WI38 (cell line): ENCODE data around the gene JMJD4.

Source experiments
- H3K4me3 ChIP-seq: 2 replicates; pipeline ENCODE4 v1.5.1; 2011; ENCODE audit warnings: low read depth, mild to moderate bottlenecking, control low read depth, low read length
- TF ChIP-seq, protein P1 (sequence below): IDR thresholded peaks from 2 replicates; pipeline ENCODE4 v1.5.1; 2012; ENCODE audit warnings: low read depth, mild to moderate bottlenecking, control low read depth, low read length

The JMJD4 gene

DNA sequence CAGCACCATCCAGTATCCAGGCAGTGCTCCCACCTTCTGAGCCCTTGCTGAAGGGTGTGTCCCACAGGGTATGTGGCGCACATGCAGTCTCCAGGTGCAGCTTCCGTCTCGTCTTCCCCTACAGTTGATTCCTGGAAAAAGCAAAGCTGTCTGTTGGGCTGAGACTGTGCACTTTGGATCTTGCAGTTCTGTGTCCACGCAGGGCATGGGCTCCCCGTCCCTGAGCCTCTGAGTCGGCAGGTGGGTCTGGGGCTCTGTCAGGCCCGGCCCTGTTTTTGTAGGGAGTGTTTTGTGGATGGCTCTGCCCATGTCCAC lies 33.0 kb upstream of the JMJD4 start:
- no peak overlapping the region for H3K4me3 ChIP-seq
- TF ChIP-seq, protein P1, sequence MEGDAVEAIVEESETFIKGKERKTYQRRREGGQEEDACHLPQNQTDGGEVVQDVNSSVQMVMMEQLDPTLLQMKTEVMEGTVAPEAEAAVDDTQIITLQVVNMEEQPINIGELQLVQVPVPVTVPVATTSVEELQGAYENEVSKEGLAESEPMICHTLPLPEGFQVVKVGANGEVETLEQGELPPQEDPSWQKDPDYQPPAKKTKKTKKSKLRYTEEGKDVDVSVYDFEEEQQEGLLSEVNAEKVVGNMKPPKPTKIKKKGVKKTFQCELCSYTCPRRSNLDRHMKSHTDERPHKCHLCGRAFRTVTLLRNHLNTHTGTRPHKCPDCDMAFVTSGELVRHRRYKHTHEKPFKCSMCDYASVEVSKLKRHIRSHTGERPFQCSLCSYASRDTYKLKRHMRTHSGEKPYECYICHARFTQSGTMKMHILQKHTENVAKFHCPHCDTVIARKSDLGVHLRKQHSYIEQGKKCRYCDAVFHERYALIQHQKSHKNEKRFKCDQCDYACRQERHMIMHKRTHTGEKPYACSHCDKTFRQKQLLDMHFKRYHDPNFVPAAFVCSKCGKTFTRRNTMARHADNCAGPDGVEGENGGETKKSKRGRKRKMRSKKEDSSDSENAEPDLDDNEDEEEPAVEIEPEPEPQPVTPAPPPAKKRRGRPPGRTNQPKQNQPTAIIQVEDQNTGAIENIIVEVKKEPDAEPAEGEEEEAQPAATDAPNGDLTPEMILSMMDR: no peak

DNA sequence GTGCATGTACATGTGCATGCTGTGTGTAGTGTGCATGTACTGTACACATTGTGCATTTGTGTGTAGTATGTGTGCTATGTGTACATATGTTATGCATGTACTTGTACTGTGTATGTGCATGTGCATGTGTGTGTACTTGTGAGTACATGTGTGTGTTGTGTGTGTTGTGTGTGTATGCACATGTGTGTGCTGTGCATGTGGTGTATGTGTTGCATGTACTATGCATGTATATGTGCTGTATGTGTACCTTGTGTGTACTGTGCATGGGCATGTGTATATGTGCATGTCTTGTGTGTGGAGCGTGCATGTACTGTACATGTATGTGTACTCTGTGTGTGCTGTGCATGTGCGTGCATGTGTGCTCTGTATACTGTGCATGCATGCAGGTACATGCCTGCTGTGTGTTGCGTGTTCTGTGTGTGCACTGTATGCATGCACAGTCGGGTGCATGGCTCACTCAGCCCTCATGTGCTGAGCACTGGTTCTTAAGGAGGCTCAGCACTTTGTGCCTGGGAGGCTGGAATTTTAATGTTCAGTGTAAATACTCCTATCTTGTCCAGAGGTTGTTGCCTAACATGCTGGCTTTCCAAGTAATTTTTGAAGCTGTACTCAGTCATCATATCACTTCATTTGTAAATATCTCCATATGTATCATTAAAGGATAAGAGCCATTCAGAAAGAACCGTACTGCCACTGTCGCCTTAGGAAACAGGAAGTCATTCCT lies 32.5 kb upstream of the JMJD4 start:
- no peak overlapping the region for H3K4me3 ChIP-seq
- TF ChIP-seq, protein P1: no peak

GRCh38 chr1:227766653-227767277 lies 31.7 kb upstream of the JMJD4 start:
- H3K4me3 ChIP-seq: no peak overlapping the region
- TF ChIP-seq, protein P1: no peak

DNA sequence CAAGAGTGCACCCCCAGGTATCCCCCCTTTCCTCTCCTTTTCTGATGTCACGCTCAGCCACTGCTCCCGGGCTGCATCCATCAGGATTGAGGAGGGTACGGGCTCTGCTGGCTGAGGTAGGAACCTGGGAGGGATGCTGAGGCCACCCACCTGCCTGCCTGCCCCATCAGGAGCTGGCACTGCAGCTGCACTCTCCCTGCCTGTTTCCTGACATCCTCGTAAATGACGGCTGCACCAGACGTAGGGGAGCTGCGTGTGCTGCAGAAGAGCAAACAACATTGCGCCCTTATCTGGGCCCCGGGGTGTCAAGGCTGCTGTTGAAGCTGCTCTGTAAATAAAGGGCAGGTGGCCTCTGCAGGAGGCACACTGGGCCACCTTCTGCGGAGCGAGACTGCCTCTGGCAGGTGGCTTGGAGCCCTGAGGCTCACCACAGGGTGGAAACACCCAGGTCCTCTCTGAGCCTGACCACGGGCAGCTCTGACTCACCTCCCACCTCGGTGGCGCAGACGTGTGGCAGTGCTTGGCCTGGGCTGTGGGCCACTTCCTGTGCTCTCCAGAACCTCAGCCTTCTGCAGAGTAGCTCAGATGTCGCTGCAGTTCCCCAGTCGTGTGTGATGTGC lies 31.0 kb upstream of the JMJD4 start:
- TF ChIP-seq, protein P1: no peak
- no peak overlapping the region for H3K4me3 ChIP-seq

- TF ChIP-seq, protein P1: no peak
- H3K4me3 ChIP-seq: no peak overlapping the region
Measured at GRCh38 chr1:227765261-227766014, 30.3 kb upstream of the JMJD4 start.

DNA sequence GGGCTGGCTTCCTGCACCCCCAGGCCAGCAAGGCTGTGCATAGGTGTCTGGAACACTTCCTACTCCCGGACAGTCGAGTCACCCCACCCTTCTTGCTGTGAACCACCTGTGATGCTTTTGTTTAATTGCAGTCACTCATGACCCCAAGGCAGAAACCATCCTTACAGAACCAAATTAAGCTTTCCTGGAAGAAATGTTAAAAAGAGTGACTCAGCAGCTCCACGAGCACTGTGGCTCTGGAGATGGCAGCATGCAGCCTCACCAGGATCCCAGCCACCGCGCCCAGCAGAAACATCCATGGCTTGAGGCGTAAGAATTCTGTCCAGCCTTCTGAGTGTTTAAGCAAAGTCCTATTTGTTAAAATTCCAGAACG lies 28.9 kb upstream of the JMJD4 start:
- H3K4me3 ChIP-seq: no peak overlapping the region
- TF ChIP-seq, protein P1: no peak
